IMR-90 (cell line): Measurements from ENCODE around the gene FPR2. TPM values are rescaled to one million over a fixed set of nuclear protein-coding genes. Genes with fewer than 3 reads are reported as not detected.

Experiments used
- ATAC-seq: fragments of 200-7000 bp; cut with Tn5 transposase; 2 replicates; pipeline ENCODE4 v1.9.1; 2020; ENCODE audit warnings: low read depth, mild to moderate bottlenecking, moderate library complexity
- BruUV-seq: library from RNA; stranded (reverse); fragments of 400-500 nt; replicated peaks from 2 replicates; lab custom pipeline; 2021; lab: Mats Ljungman, UMichigan
- CTCF ChIA-PET: fragments of 300-600 bp; formaldehyde crosslinking; extraction: SDS; loops from one replicate; lab custom pipeline; 2021; ENCODE audit warnings: antibody characterized with exemption; lab: Yijun Ruan, JAX
- POLR2A ChIA-PET: fragments of 300-600 bp; sonication (Branson Sonifier 250); formaldehyde crosslinking; loops from one replicate; lab custom pipeline; 2022; ENCODE audit warnings: antibody characterized with exemption; ENCODE audit not compliant: unreplicated experiment; lab: Charles Lee
- DNase-seq: peaks from one replicate; pipeline ENCODE4 v3.0.0; 2013
- H2AFZ ChIP-seq: replicated peaks from 2 replicates; pipeline ENCODE3; 2013; ENCODE audit warnings: low read length, mild to moderate bottlenecking; ENCODE audit not compliant: poor library complexity
- H2AK5ac ChIP-seq: 2 replicates; pipeline ENCODE4 v1.6.1; 2013; ENCODE audit warnings: low read depth, low read length, inconsistent platforms
- H2AK9ac ChIP-seq: replicated peaks from 2 replicates; pipeline ENCODE3; 2013; ENCODE audit warnings: mild to moderate bottlenecking, low read depth, low read length, moderate library complexity; ENCODE audit not compliant: poor library complexity
- H2BK120ac ChIP-seq: 2 replicates; pipeline ENCODE4 v1.6.1; 2013; ENCODE audit warnings: low read depth, low read length, inconsistent platforms
- H2BK15ac ChIP-seq: 3 replicates; pipeline ENCODE4 v1.6.1; 2013; ENCODE audit warnings: low read depth, low read length, inconsistent platforms
- H2BK20ac ChIP-seq: 2 replicates; pipeline ENCODE4 v1.6.1; 2013; ENCODE audit warnings: low read depth, mild to moderate bottlenecking, inconsistent platforms, low read length, moderate library complexity
- H2BK5ac ChIP-seq: 2 replicates; pipeline ENCODE4 v1.6.1; 2013; ENCODE audit warnings: mild to moderate bottlenecking, low read depth, low read length, inconsistent platforms; ENCODE audit not compliant: poor library complexity, severe bottlenecking
- H3K14ac ChIP-seq: replicated peaks from 2 replicates; pipeline ENCODE4 v1.6.1; 2013; ENCODE audit warnings: low read depth, low read length, inconsistent platforms
- H3K18ac ChIP-seq: 2 replicates; pipeline ENCODE4 v1.6.1; 2013; ENCODE audit warnings: low read depth, low read length, control low read depth
- H3K23ac ChIP-seq: 2 replicates; pipeline ENCODE4 v1.6.1; 2013; ENCODE audit warnings: low read depth, low read length, inconsistent platforms
- H3K27ac ChIP-seq: 2 replicates; pipeline ENCODE4 v1.5.1; 2013; ENCODE audit warnings: mild to moderate bottlenecking, control low read depth, low read length; ENCODE audit not compliant: insufficient read depth
- H3K27me3 ChIP-seq: 2 replicates; pipeline ENCODE4 v1.6.1; 2013; ENCODE audit warnings: low read length; ENCODE audit not compliant: control insufficient read depth, insufficient read depth
- H3K36me3 ChIP-seq: 2 replicates; pipeline ENCODE4 v1.6.1; 2013; ENCODE audit warnings: low read length, mixed read lengths; ENCODE audit not compliant: control insufficient read depth, insufficient read depth
- H3K4ac ChIP-seq: 2 replicates; pipeline ENCODE4 v1.6.1; 2013; ENCODE audit warnings: low read depth, low read length, inconsistent platforms
- H3K4me1 ChIP-seq: 2 replicates; pipeline ENCODE4 v1.6.1; 2013; ENCODE audit warnings: low read length, mixed read lengths; ENCODE audit not compliant: control insufficient read depth, insufficient read depth
- H3K4me2 ChIP-seq: 2 replicates; pipeline ENCODE4 v1.6.1; 2013; ENCODE audit warnings: low read depth, mild to moderate bottlenecking, control low read depth, low read length, moderate library complexity
- H3K4me3 ChIP-seq: 2 replicates; pipeline ENCODE4 v1.5.1; 2013; ENCODE audit warnings: low read depth, mild to moderate bottlenecking, control low read depth, low read length, moderate library complexity; ENCODE audit not compliant: insufficient read depth
- H3K56ac ChIP-seq: 2 replicates; pipeline ENCODE4 v1.6.1; 2013; ENCODE audit warnings: low read length, inconsistent platforms; ENCODE audit not compliant: insufficient read depth; ENCODE audit errors: extremely low read depth
- H3K79me1 ChIP-seq, 2 experiments: 2 replicates each; pipeline ENCODE4 v1.6.1; 2013; ENCODE audit warnings: low read length in 2 of 2, inconsistent platforms in 1 of 2, low read depth in 1 of 2
- H3K9ac ChIP-seq: 2 replicates; pipeline ENCODE4 v1.6.1; 2013; ENCODE audit warnings: low read depth, low read length, control low read depth
- H3K9me1 ChIP-seq: 2 replicates; pipeline ENCODE4 v1.6.1; 2013; ENCODE audit warnings: low read length, inconsistent platforms; ENCODE audit not compliant: insufficient read depth
- H3K9me3 ChIP-seq: 2 replicates; pipeline ENCODE4 v1.6.1; 2013; ENCODE audit warnings: low read length; ENCODE audit not compliant: control insufficient read depth, insufficient read depth
- H4K20me1 ChIP-seq: 2 replicates; pipeline ENCODE4 v1.6.1; 2013; ENCODE audit warnings: low read length, inconsistent platforms; ENCODE audit not compliant: insufficient read depth
- H4K5ac ChIP-seq: 2 replicates; pipeline ENCODE4 v1.6.1; 2013; ENCODE audit warnings: mild to moderate bottlenecking, low read depth, low read length, control low read depth
- H4K8ac ChIP-seq, 2 experiments: 2 replicates each; pipeline ENCODE4 v1.6.1; 2013; ENCODE audit warnings: low read depth in 2 of 2, low read length in 2 of 2, control low read depth in 1 of 2, inconsistent platforms in 1 of 2
- H4K91ac ChIP-seq: 2 replicates; pipeline ENCODE4 v1.6.1; 2013; ENCODE audit warnings: low read depth, low read length, inconsistent platforms; ENCODE audit not compliant: insufficient read depth
- BHLHE40 ChIP-seq: fragments of 150-350 bp; IDR thresholded peaks from 2 replicates; pipeline ENCODE4 v1.6.1; 2016; ENCODE audit warnings: mild to moderate bottlenecking, low read depth, low read length
- CEBPB ChIP-seq: IDR thresholded peaks from 2 replicates; pipeline ENCODE4 v1.6.1; 2012; ENCODE audit warnings: low read depth, low read length, improper control_type of control experiment
- CHD1 ChIP-seq: IDR thresholded peaks from 2 replicates; pipeline ENCODE4 v1.6.1; 2012; ENCODE audit warnings: low read depth, low read length, improper control_type of control experiment
- ELK1 ChIP-seq: fragments of 150-350 bp; IDR thresholded peaks from 2 replicates; pipeline ENCODE4 v1.6.1; 2016; ENCODE audit warnings: low read depth, mild to moderate bottlenecking, low read length, moderate library complexity, borderline replicate concordance
- FOS ChIP-seq: fragments of 150-350 bp; IDR thresholded peaks from 2 replicates; pipeline ENCODE4 v1.6.1; 2016; ENCODE audit warnings: low read depth, low read length
- MAFK ChIP-seq: IDR thresholded peaks from 2 replicates; pipeline ENCODE4 v1.6.1; 2012; ENCODE audit warnings: low read depth, low read length, improper control_type of control experiment
- MAZ ChIP-seq: IDR thresholded peaks from 2 replicates; pipeline ENCODE4 v1.6.1; 2012; ENCODE audit warnings: low read depth, mild to moderate bottlenecking, low read length, improper control_type of control experiment, moderate library complexity, borderline replicate concordance
- MXI1 ChIP-seq: IDR thresholded peaks from 2 replicates; pipeline ENCODE4 v1.6.1; 2012; ENCODE audit warnings: low read depth, mild to moderate bottlenecking, low read length, moderate library complexity, borderline replicate concordance
- NFE2L2 ChIP-seq: fragments of 150-350 bp; IDR thresholded peaks from 2 replicates; pipeline ENCODE4 v1.6.1; 2016; ENCODE audit warnings: low read depth, mild to moderate bottlenecking, low read length
- POLR2A ChIP-seq: IDR thresholded peaks from 2 replicates; pipeline ENCODE4 v1.6.1; 2012; ENCODE audit warnings: mild to moderate bottlenecking, low read depth, low read length
- RAD21 ChIP-seq: IDR thresholded peaks from 2 replicates; pipeline ENCODE4 v1.6.1; 2012; ENCODE audit warnings: low read length, improper control_type of control experiment
- RCOR1 ChIP-seq: IDR thresholded peaks from 2 replicates; pipeline ENCODE4 v1.6.1; 2012; ENCODE audit warnings: mild to moderate bottlenecking, low read length, improper control_type of control experiment; ENCODE audit not compliant: insufficient replicate concordance
- RFX5 ChIP-seq: IDR thresholded peaks from 2 replicates; pipeline ENCODE4 v1.8.0; 2012; ENCODE audit warnings: low read depth, mild to moderate bottlenecking, low read length, moderate library complexity
- SMC3 ChIP-seq: fragments of 150-350 bp; IDR thresholded peaks from 2 replicates; pipeline ENCODE4 v1.6.1; 2016; ENCODE audit warnings: low read depth, mild to moderate bottlenecking, antibody characterized with exemption, low read length, moderate library complexity
- USF2 ChIP-seq: fragments of 150-350 bp; IDR thresholded peaks from 2 replicates; pipeline ENCODE4 v1.6.1; 2017; ENCODE audit warnings: mild to moderate bottlenecking, antibody characterized with exemption, low read length, low read depth
- WGBS, 2 experiments: methylation state at CpG; one replicate each; pipeline versions ENCODE4 v1.1.5 to v1.1.7; 2013; ENCODE audit warnings: missing lambda C conversion rate in 2 of 2; ENCODE audit not compliant: insufficient read length in 1 of 2; ENCODE audit errors: extremely low coverage in 2 of 2; 5-methylcytosine and 5-hydroxymethylcytosine counted together
- dilution Hi-C: fragments of 300-500 bp; cut with HindIII; formaldehyde crosslinking; loops from one replicate; pipeline ENCODE4 v1.14.3; 2018; ENCODE audit warnings: low sequenced_read_pairs; ENCODE audit not compliant: unreplicated experiment
- in situ Hi-C: fragments of 300-500 bp; cut with MboI; formaldehyde crosslinking; loops from 3 replicates; pipeline ENCODE4 v1.14.3; 2019; ENCODE audit warnings: low sequenced_read_pairs, inconsistent platforms, mixed read lengths
- intact Hi-C: fragments of 100-400 bp; cut with micrococcal nuclease; formaldehyde crosslinking; loops from 2 replicates; pipeline ENCODE4 v1.10.0; 2022
- polyA plus RNA-seq, 3 experiments: library from polyadenylated mRNA; depleted of rRNA; stranded (reverse); fragments of >200 nt; gene quantifications; 2 replicates each; pipeline ENCODE4 v1.2.3, GENCODE V29; 2012; ENCODE audit warnings: low replicate concordance in 1 of 3
- total RNA-seq: library from RNA; depleted of rRNA; stranded (reverse); fragments of >200 nt; gene quantifications from 2 replicates; pipeline ENCODE4 v1.2.3, GENCODE V29; 2012
- TF ChIP-seq, protein P1 (sequence below): conservative IDR thresholded peaks from 2 replicates; pipeline ENCODE4 v1.5.1; 2012; ENCODE audit warnings: mild to moderate bottlenecking, low read depth, low read length, improper control_type of control experiment

Gene FPR2
- total and polyA plus RNA-seq, 2 of the 4 experiments (the other 2 are of a cell fraction) = not detected

GRCh38 chr19:51722492-51722891, 38.5 kb upstream of the FPR2 start:
- in situ Hi-C loops = no loop called here
- CTCF ChIA-PET = no interaction called here
- H3K4me1 ChIP-seq = no peaks in the 10 kb centered on the region; the same call in 1 of the 2 replicates

More at GRCh38 chr19:51722492-51722891, 38.5 kb upstream of the FPR2 start:
- H4K5ac ChIP-seq = no peak overlapping the region
- no peak overlapping the region for H2AK9ac ChIP-seq
- no peak overlapping the region for H3K23ac ChIP-seq
- H3K4me3 ChIP-seq = no peak overlapping the region
- H3K4me2 ChIP-seq = no peak overlapping the region
- no peak overlapping the region for H3K14ac ChIP-seq
- H4K20me1 ChIP-seq = no peaks in the 10 kb centered on the region
- H3K4ac ChIP-seq = no peak overlapping the region
- dilution Hi-C loops (no loop called here), intact Hi-C loops (no loop called here)
- no peaks in the 10 kb centered on the region for H3K79me1 ChIP-seq
- H2AFZ ChIP-seq = no peak overlapping the region
- H2AK5ac ChIP-seq = no peak overlapping the region
- no peak overlapping the region for H3K9ac ChIP-seq
- H2BK120ac ChIP-seq = no peak overlapping the region
- H3K56ac ChIP-seq = no peak overlapping the region
- H3K27ac ChIP-seq = no peak overlapping the region
- no peak overlapping the region for H2BK20ac ChIP-seq
- no CpG with 5 or more reads among the region's 2 CpGs for WGBS, 2 experiments
- BruUV-seq = no TSS peak
- ATAC-seq (no peak), DNase-seq (no peak)
- no peak for TF ChIP-seq MAFK
- TF ChIP-seq RFX5 = no peak
- TF ChIP-seq, protein P1, sequence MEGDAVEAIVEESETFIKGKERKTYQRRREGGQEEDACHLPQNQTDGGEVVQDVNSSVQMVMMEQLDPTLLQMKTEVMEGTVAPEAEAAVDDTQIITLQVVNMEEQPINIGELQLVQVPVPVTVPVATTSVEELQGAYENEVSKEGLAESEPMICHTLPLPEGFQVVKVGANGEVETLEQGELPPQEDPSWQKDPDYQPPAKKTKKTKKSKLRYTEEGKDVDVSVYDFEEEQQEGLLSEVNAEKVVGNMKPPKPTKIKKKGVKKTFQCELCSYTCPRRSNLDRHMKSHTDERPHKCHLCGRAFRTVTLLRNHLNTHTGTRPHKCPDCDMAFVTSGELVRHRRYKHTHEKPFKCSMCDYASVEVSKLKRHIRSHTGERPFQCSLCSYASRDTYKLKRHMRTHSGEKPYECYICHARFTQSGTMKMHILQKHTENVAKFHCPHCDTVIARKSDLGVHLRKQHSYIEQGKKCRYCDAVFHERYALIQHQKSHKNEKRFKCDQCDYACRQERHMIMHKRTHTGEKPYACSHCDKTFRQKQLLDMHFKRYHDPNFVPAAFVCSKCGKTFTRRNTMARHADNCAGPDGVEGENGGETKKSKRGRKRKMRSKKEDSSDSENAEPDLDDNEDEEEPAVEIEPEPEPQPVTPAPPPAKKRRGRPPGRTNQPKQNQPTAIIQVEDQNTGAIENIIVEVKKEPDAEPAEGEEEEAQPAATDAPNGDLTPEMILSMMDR = no peak
- no peak for TF ChIP-seq CEBPB
- TF ChIP-seq NFE2L2 = no peak
- no peak for TF ChIP-seq FOS
- no peak for TF ChIP-seq CHD1
- no peak for TF ChIP-seq ELK1
- no peak for TF ChIP-seq MXI1
- no peak for TF ChIP-seq USF2
- TF ChIP-seq BHLHE40 = no peak
- TF ChIP-seq SMC3 = no peak
- no peak for TF ChIP-seq RCOR1
- no peak for TF ChIP-seq POLR2A
- TF ChIP-seq RAD21 = no peak
- no peak for TF ChIP-seq MAZ
- no peak overlapping the region for H4K91ac ChIP-seq
- no peak overlapping the region for H4K8ac ChIP-seq
- no peak overlapping the region for H2BK5ac ChIP-seq
- peaks cover 3% of the 10 kb centered on the region for H3K9me3 ChIP-seq
- no peak overlapping the region for H3K18ac ChIP-seq
- peaks cover 54% of the 10 kb centered on the region for H3K27me3 ChIP-seq
- no peaks in the 10 kb centered on the region for H3K36me3 ChIP-seq
- no peak overlapping the region for H2BK15ac ChIP-seq
- no peaks in the 10 kb centered on the region for H3K9me1 ChIP-seq
- POLR2A ChIA-PET = no interaction called here
